ENCODE results near the gene CD300LD.

- no peak for TF ChIP-seq CTCF (IDR thresholded peaks at IDR 0.05)
- no peak for TF ChIP-seq POLR2A (IDR thresholded peaks at IDR 0.05)
Observed at GRCh38 chr17:74584292-74585060, 7.6 kb downstream of the CD300LD start.
